Measurements from ENCODE around the gene SPEG. TPM values are rescaled to one million over a fixed set of nuclear protein-coding genes. Genes with fewer than 3 reads are reported as not detected.

SPEG gene
- polyA plus RNA-seq, 1 donor (not counting 4 experiments of a cell fraction or from before 2014, with no cell fraction given), result 18.8 TPM

DNA sequence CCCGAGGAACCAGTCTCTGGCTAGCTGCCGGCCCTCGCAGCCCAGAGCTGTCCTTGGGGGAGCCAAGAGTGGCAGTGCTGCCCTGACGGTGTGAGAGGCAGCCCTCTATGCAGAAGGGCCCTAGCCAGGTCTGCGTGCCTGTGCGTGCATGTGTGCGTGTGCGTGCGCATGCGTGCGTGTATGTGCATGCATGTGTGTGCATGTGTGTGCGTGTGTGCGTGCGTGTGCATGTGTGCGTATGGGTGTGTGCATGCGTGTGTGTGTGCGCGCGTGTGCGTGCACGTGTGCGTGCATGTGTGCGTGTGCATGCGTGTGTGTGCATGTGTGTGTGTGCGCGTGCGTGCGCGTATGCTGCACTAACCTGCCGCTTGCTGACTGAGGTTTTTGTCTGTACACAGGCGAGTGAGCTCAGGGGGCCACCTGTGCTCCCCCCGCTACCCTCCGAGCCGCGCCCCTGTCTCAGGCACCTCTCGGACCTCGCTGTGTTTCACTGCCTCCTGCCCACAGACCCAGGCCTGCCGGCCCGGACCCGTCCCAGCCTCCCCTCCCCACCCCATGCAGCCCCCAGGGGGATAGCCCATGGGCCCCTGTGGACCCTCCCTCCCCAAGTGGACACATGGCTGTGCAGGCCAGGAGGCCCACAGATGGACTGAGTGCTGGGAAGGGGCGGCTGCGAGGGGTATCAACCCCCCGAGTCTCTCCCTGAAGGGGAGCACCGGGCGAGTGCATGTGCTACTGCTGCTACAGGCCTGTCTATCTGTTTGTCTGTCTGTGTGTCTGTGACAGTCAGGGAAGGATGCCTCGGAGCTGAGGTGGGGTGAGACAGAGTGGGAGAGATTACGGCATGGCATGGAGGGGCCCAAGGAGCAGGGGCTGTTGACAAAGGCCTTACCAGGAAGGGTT, 31.3 kb downstream of the SPEG start:
- DNase-seq (ENCODE audit: low read depth, low spot score) (no peak), FAIRE-seq (no peak)
- Histone ChIP-seq H3K4me3 (ENCODE audit: control insufficient read depth in 2 of 3, extremely low read depth in 1 of 3, insufficient read depth in 2 of 3, low read depth in 1 of 3, low read length in 3 of 3) (no peak overlapping the region), H3K27ac (ENCODE audit: control insufficient read depth, insufficient read depth, low read length) (no peak overlapping the region), H2AFZ (ENCODE audit: control insufficient read depth, low read length) (no peak overlapping the region), H3K9ac (ENCODE audit: control insufficient read depth, extremely low read depth, insufficient read depth, low read length) (no peak overlapping the region), H3K36me3 (ENCODE audit: control insufficient read depth in 2 of 2, extremely low read depth in 1 of 2, insufficient read depth in 2 of 2, low read length in 2 of 2) (peaks cover 8 to 19% of the 10 kb centered on the region in 2 experiments), H3K27me3 (ENCODE audit: control insufficient read depth, extremely low read depth, insufficient read depth, low read length) (no peaks in the 10 kb centered on the region), H3K4me2 (ENCODE audit: control insufficient read depth, extremely low read depth, insufficient read depth, low read depth, low read length) (no peak overlapping the region), H3K9me3 (ENCODE audit: control insufficient read depth, low read depth, low read length) (no peaks in the 10 kb centered on the region), H4K20me1 (ENCODE audit: control insufficient read depth, extremely low read depth, insufficient read depth, low read length) (no peaks in the 10 kb centered on the region), H3K4me1 (ENCODE audit: control insufficient read depth, extremely low read depth, insufficient read depth, low read length) (peaks cover 21% of the 10 kb centered on the region), H3K79me2 (ENCODE audit: control insufficient read depth, insufficient read depth, low read length) (no peaks in the 10 kb centered on the region), H3K9me1 (ENCODE audit: control insufficient read depth, extremely low read depth, insufficient read depth, low read length) (peaks cover 5% of the 10 kb centered on the region)
- TF ChIP-seq EZH2 (IDR thresholded peaks at IDR 0.05; ENCODE audit: low read length), result no peak
- TF ChIP-seq, protein P1, sequence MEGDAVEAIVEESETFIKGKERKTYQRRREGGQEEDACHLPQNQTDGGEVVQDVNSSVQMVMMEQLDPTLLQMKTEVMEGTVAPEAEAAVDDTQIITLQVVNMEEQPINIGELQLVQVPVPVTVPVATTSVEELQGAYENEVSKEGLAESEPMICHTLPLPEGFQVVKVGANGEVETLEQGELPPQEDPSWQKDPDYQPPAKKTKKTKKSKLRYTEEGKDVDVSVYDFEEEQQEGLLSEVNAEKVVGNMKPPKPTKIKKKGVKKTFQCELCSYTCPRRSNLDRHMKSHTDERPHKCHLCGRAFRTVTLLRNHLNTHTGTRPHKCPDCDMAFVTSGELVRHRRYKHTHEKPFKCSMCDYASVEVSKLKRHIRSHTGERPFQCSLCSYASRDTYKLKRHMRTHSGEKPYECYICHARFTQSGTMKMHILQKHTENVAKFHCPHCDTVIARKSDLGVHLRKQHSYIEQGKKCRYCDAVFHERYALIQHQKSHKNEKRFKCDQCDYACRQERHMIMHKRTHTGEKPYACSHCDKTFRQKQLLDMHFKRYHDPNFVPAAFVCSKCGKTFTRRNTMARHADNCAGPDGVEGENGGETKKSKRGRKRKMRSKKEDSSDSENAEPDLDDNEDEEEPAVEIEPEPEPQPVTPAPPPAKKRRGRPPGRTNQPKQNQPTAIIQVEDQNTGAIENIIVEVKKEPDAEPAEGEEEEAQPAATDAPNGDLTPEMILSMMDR (optimal IDR thresholded peaks at IDR 0.05 in 1 of 3, IDR thresholded peaks at IDR 0.05 in 1 of 3, conservative IDR thresholded peaks at IDR 0.05 in 1 of 3; ENCODE audit: extremely low read depth in 1 of 3, insufficient read depth in 2 of 3, low read length in 3 of 3), result no peak
- dilution Hi-C loops (cut with MboI; ENCODE audit: extremely low pct_ligation_motif_present, low sequenced_read_pairs), result no loop called here

DNA sequence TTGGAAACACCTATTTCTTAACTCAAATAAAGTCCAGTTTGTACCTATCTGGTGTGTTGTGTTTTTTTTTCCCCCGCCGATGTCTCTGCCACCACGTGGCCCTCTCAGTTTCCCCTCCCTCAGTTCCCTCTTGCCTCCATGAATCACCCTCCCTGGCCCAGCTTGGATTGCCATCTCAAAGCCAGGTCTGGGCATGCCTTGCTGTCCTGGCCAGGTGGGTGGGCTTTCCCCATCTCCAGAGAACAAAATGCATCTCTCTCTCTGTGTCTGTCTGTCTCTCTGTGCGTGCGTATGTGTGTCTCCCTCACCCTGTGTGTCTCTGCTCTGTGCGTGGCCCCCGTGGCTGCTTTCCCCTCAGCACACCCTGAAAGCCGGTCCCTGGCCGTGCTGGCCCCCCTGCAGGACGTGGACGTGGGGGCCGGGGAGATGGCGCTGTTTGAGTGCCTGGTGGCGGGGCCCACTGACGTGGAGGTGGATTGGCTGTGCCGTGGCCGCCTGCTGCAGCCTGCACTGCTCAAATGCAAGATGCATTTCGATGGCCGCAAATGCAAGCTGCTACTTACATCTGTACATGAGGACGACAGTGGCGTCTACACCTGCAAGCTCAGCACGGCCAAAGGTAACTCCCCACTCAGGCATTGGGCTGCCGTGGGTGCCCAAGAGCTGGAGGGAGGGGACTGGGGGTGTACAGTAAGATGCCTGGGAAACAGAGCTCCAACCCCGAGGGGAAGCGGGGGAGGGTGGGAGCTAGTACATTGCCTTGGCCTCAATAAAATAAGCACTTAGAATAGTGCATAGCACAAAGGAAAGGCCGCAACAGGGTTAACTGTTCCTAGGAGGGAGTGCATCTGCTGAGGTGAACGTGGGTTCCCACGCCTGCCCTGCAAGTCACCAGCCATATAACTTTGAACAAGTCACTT, 32.4 kb downstream of the SPEG start:
- dilution Hi-C loops (cut with MboI; ENCODE audit: extremely low pct_ligation_motif_present, low sequenced_read_pairs), result no loop called here
- no peak overlapping the region for H3K27ac ChIP-seq (ENCODE audit: control insufficient read depth, insufficient read depth, low read length)
- no peaks in the 10 kb centered on the region for H3K9me3 ChIP-seq (ENCODE audit: control insufficient read depth, low read depth, low read length)
- H3K4me2 ChIP-seq (ENCODE audit: control insufficient read depth, extremely low read depth, insufficient read depth, low read depth, low read length), result no peak overlapping the region
- DNase-seq (ENCODE audit: low read depth, low spot score), result no peak
- H3K36me3 ChIP-seq (ENCODE audit: control insufficient read depth in 2 of 2, extremely low read depth in 1 of 2, insufficient read depth in 2 of 2, low read length in 2 of 2), result peaks cover 8 to 21% of the 10 kb centered on the region in 2 experiments
- H3K4me3 ChIP-seq (ENCODE audit: control insufficient read depth in 2 of 3, extremely low read depth in 1 of 3, insufficient read depth in 2 of 3, low read depth in 1 of 3, low read length in 3 of 3), result no peak overlapping the region
- H3K4me1 ChIP-seq (ENCODE audit: control insufficient read depth, extremely low read depth, insufficient read depth, low read length), result peaks cover 13% of the 10 kb centered on the region
- FAIRE-seq, result no peak
- no peaks in the 10 kb centered on the region for H3K79me2 ChIP-seq (ENCODE audit: control insufficient read depth, insufficient read depth, low read length)
- H3K9ac ChIP-seq (ENCODE audit: control insufficient read depth, extremely low read depth, insufficient read depth, low read length), result no peak overlapping the region
- H3K9me1 ChIP-seq (ENCODE audit: control insufficient read depth, extremely low read depth, insufficient read depth, low read length), result no peaks in the 10 kb centered on the region
- no peaks in the 10 kb centered on the region for H3K27me3 ChIP-seq (ENCODE audit: control insufficient read depth, extremely low read depth, insufficient read depth, low read length)
- H2AFZ ChIP-seq (ENCODE audit: control insufficient read depth, low read length), result no peak overlapping the region
- TF ChIP-seq, protein P1 (optimal IDR thresholded peaks at IDR 0.05 in 1 of 3, IDR thresholded peaks at IDR 0.05 in 1 of 3, conservative IDR thresholded peaks at IDR 0.05 in 1 of 3; ENCODE audit: extremely low read depth in 1 of 3, insufficient read depth in 2 of 3, low read length in 3 of 3), result no peak
- no peak for TF ChIP-seq EZH2 (IDR thresholded peaks at IDR 0.05; ENCODE audit: low read length)
- no peaks in the 10 kb centered on the region for H4K20me1 ChIP-seq (ENCODE audit: control insufficient read depth, extremely low read depth, insufficient read depth, low read length)
